ENCODE data around the gene KCNK13.
"Not testable (repeated sequence)": the region's sequence is repeated elsewhere in the genome, so short reads cannot be mapped to it uniquely, and the experiment has no call there.

Gene KCNK13

GRCh38 chr14:90060965-90061684 lies 669 bp upstream of the KCNK13 start:
- no peak for DNase-seq (ENCODE audit: low read depth)

DNA sequence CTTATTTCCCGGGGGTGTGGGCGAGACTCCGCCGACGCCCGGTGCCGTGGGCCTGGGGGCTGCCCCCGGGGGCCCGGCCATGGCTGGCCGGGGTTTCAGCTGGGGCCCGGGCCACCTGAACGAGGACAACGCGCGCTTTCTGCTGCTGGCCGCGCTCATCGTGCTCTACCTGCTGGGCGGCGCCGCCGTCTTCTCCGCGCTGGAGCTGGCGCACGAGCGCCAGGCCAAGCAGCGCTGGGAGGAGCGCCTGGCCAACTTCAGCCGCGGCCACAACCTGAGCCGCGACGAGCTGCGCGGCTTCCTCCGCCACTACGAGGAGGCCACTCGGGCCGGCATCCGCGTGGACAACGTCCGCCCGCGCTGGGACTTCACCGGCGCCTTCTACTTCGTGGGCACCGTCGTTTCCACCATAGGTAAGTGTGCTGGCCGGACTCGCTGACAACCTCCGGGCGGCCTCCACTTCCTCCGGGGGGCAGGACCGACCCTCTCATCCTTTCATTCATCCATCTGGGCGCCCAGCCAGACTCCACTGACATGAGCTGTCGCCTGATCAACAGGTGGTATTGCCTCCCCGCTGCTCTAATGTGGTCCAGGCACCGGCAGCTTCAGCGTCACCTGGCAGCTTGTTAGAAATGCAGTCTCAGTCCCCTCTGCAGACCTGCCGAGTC lies 467 bp downstream of the KCNK13 start:
- DNase-seq (ENCODE audit: low read depth): no peak

DNA sequence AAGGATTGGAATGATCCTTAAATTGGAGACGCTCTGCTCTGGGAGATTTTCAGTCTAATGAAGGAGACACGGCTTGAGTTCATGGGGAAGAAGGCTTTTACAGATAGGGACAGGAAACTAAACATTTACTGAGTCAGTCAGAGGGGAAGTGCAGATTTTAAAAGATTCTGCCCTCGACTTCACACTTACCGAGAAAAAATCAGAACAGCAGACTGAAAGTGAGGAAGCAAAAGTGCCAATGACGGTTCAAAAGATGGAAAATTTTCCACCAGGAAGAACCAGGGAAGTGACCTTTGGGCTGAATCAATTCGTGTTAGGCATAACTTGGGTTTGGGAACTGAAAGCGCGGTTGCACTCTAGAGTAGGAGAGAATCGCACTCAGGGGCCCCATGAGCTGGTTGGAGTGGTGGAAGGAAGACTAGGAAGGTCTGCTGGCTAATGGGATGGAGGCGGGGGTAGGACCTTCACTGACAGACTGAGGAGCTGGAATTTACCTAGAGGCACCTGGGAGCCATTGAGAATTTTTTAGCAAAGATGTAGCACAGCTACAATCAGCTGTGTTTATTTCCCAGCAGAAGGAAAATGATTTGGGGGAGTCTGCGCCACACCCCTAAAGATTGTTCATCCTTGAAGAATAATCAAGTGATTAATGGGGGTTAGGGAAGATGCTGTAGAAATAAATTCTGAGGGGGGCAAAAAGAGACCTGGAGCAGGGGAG lies 1.2 kb downstream of the KCNK13 start:
- no peak for DNase-seq (ENCODE audit: low read depth)

DNA sequence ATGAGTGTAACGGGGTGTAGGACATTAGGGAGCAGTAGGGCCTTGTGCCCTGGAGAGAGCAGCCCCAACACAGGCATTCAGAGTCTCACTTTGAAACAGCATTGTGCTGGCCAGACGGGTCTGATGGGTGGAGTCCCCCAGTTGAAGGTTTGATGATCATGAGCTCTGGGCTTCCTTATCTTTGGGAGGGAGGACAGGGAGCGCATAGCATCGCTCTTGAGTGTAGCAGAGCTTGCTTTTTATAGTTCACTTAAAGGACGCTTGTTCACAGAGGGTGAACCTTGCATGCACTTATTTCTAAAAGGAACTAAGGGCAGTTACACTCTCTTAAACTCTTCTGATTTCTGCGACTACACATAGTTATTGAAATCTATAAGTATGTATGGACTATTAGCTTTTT lies 10.6 kb downstream of the KCNK13 start:
- no peak for DNase-seq (ENCODE audit: low read depth)

DNA sequence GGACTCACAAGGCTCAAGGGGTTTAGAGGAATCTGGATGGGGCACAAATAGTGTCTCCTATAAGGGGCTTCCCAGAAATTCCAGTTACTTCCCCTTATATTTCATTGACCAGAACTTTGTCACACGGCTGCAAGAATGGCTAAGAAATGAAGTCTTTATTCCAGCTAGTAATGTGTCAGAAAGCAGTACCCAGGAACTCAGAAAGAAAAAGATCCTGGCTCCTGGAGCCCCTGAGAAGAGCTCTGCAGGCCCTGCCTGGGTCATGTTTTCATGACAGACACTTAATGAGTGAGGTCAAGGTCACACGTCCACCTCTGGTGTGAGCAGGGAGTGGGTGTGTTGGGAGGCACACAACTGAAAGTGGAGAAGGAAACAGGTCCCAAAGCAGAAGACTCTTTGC lies 17.8 kb downstream of the KCNK13 start:
- no peak for DNase-seq (ENCODE audit: low read depth)

DNA sequence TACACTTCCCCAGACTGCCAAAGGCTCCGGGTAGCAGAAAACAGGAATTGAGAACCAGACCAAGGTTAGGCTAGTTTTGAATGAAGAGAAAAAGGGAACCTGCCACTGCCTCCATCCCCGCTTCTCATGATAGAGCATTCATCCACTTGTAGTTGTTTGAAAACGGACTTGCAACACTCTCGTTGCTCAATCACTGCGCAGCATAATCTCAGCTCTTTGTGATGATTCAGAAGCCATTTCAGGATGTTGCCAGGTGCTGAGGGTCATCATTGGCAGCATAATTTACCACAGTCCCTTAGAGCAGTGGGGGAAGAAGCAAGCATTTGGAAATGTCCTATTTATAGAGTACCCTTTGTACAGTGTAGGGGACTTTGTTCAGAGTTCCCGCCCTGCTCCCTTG lies 25.6 kb downstream of the KCNK13 start:
- no peak for DNase-seq (ENCODE audit: low read depth)

GRCh38 chr14:90088176-90088575 lies 26.4 kb downstream of the KCNK13 start:
- no peak for DNase-seq (ENCODE audit: low read depth)

DNA sequence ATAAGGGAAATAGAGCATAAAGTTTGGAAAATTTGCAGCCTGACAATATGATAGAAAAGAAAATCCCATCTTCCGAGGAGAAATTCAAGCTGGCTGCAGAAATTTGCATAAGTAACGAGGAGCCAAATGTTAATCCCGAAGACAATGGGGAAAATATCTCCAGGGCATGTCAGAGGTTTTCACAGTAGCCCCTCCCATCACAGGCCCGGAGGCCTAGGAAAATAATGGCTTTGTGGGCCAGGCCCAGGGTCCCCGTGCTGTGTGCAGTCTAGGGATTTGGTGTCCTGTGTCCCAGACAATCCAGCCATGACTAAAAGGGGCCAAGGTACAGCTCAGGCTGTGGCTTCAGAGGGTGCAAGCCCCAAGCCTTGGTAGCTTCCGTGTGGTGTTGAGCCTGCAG lies 27.7 kb downstream of the KCNK13 start:
- DNase-seq (ENCODE audit: low read depth): not testable (repeated sequence)

- DNase-seq (ENCODE audit: low read depth): no peak
These were observed 29.6 kb downstream of the KCNK13 start for GRCh38 chr14:90091393-90091792.

DNA sequence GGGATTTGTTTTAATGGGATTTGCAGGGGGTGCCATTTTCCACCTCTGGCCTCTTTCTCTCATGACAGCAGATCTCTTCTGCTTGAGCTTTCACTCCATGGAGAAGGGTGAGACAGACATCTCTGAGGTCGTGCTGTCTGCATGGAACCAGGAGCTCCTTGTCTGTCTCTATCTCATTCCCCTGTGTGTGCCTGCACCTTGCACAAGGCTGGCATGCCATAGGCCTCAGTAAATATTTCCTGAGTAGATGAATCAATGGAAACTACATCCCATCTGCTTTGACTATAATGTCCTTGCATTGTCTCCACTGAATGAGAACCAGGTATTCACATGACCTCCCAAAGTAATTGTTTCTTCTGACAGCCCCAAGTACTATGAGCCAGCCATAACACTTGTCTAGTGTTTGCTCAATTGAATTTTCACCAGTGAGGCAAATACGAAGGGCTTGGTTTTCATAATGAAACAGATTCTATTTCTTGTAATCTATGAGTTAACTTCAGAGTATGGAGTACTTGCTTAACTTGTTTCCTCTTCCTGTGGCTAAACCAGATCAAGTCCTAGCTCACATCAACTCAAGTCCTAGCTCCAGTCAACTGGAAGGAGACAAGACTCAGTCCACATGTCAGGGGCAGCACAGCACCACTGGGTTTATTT lies 32.3 kb downstream of the KCNK13 start:
- no peak for DNase-seq (ENCODE audit: low read depth)

- DNase-seq (ENCODE audit: low read depth): no peak
These were observed 33.3 kb downstream of the KCNK13 start for GRCh38 chr14:90095096-90095495.

DNA sequence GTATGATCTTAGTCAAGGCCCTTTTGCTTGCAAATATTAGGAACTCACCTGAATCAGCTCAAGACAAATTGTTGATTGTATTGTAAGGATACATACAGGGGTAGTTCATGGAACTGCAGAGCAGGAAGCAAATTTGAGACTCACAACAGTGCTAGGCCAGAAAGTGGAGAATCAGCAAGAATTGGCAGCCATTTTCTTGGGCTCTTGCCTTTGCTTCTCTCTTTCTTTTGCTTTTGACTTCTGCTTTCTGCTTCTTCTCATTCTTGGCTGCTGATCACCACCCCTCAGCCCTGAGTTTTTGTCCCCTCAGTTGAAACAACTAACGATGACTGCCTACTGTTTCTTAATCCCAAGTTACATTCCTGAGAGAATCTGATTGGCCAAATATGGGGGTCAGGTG lies 34.8 kb downstream of the KCNK13 start:
- DNase-seq (ENCODE audit: low read depth): no peak

- DNase-seq (ENCODE audit: low read depth): no peak
These were observed 42.0 kb downstream of the KCNK13 start for GRCh38 chr14:90103808-90104207.

- DNase-seq (ENCODE audit: low read depth): no peak
These were observed 44.0 kb downstream of the KCNK13 start for GRCh38 chr14:90105756-90106155.

DNA sequence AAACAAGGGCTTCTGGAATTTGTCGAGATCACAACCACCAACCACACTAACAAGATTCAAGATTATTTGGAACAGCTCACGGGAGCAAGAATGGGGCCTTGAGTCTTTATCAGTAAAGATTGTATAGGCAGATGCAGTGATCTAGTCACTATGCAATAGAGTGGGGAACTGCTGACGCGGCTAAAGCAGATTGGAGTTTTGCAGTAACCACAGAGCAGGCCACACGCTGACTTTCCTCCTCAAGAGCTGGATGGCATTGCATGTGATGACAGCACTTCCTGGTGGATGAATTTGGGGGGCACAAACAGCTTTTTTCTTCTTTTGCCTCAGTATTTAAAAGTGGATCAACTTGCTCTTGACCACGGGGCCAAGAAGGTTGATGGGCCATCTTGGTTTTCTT lies 46.0 kb downstream of the KCNK13 start:
- no peak for DNase-seq (ENCODE audit: low read depth)

DNA sequence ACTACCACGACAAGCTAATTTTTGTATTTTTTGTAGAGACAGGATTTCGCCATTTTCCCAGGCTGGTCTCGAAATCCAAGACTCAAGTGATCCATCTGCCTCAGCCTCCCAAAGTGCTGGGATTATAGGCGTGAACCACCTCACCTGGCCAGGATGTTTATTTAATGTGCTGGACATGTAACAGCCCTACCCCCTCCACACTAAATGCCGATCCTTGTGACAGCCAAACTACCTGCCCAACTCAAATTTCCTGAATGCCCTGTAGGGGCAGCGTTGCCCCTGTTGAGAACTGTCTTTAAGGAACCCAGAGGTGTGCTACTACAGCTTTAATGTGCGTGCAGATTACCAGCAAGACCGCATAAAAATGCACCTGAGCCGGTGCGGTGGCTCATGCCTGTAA lies 48.1 kb downstream of the KCNK13 start:
- no peak for DNase-seq (ENCODE audit: low read depth)

DNA sequence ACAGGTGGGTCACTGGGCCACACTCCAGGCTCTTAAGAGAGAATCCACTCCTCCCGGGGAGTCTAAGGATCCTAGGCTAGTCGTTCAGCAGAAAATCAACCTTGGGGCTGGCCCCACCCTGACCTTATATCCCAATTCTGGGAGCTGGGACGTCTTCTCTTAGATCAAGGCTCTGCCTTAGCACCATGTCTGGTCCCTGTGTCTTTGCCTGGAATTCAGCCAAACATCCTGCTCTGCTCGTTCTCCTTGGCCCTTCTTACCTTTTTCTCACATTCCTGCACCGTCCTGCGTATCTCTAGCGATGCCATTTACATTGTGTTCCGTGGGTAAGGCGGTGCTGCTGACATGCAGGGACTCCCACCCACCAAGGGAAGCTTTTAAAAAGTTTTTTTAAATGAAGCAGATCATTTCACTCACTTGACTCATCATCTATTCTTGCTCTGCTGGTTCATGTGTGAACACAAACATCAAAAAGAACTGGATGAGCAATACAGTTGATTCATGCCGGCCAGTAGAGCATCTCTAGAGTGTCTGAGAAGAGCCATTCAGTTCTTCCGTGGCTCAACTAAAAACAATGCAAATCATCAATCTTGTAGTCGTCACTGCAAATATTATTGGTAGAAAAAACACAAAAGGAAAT lies 50.2 kb downstream of the KCNK13 start:
- DNase-seq (ENCODE audit: low read depth): no peak

- no peak for DNase-seq (ENCODE audit: low read depth)
These were observed 52.8 kb downstream of the KCNK13 start for GRCh38 chr14:90114554-90114953.

GRCh38 chr14:90115780-90116179 lies 54.0 kb downstream of the KCNK13 start:
- no peak for DNase-seq (ENCODE audit: low read depth)

DNA sequence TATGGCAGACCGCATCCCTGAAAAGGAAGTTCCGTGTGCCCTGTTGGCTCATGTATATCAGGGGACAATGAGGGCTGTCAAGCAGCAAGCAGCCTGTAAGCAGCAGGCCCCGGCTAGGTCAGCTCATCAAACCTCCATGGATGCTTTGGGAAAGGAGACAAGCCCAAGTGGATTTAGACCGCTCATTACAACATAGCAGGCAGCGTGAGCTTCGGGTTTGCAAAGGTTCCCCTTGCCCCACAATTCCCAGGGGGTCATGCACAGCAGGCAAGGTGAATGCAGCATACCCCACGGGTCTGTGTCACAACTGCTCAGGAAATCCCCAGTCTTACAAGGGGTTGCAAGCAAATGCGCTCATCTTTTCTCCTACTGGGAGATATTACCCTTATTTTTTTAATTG lies 54.6 kb downstream of the KCNK13 start:
- no peak for DNase-seq (ENCODE audit: low read depth)

GRCh38 chr14:90118027-90118426 lies 56.2 kb downstream of the KCNK13 start:
- DNase-seq (ENCODE audit: low read depth): no peak

GRCh38 chr14:90126260-90126659 lies 64.5 kb downstream of the KCNK13 start:
- no peak for DNase-seq (ENCODE audit: low read depth)
